ENCODE results near the gene CDKN1C. TPM values are rescaled to one million over a fixed set of nuclear protein-coding genes. Genes with fewer than 3 reads are reported as not detected.

CDKN1C gene
- total RNA-seq, 1 donor from 2014 or later: 47.8 TPM

DNA sequence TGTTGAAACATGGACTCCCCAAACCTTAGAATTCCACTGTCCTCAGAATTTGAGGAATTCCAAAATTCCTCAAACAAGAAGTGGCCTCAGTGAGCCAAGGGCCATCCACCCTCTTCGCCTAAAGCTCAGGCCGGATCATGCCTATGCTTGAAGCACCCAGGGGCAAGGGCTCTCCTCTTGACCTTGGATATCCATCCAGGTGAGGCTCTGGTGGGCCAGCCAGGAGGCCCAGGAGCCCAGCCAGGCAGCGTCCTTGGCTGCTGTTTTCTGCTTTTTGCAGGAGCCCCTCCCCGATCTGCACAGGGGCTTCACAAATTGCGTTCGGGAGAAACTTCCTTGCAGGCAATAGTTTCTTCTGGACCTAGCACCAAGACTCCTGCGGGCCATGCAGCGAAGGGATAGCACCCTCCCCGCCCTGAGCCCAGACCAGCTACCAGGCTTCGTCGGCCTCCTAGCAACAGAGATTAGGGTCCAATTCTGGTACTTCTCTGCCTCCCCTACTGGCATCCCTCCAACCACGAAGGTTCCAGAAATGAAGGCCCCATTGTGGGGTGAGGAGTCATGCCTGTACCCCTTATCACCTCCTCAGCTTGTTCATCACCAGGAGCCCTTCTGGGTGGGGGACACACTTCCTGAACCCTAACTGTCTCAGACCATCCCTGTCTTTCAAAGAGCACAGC lies 41.7 kb upstream of the CDKN1C start:
- Mint-ChIP-seq H3K9me3 (peaks cover 3% of the 10 kb centered on the region), H3K36me3 (no peaks in the 10 kb centered on the region), H3K27me3 (ENCODE audit: insufficient read depth, low read depth) (peaks cover 28% of the 10 kb centered on the region), H3K4me3 (peak overlapping the region; percentile 79), H3K27ac (no peak overlapping the region), H3K4me1 (peaks cover 12% of the 10 kb centered on the region)
- H3F3A ChIP-seq (ENCODE audit: low read depth): peaks cover 9% of the 10 kb centered on the region
- peaks cover 20% of the 10 kb centered on the region for H4K20me1 ChIP-seq (ENCODE audit: low read depth)
- no peaks in the 10 kb centered on the region for H3K9me3 ChIP-seq (ENCODE audit: low read depth)
- no peak overlapping the region for H3K4me2 ChIP-seq
- DNase-seq (ENCODE audit: low spot score): no peak
- H3K36me3 ChIP-seq: no peaks in the 10 kb centered on the region
- H3K27ac ChIP-seq: no peak overlapping the region
- H3K27me3 ChIP-seq: peaks cover 61% of the 10 kb centered on the region
- TF ChIP-seq EZH2phosphoT487 (IDR thresholded peaks at IDR 0.05) (no peak), EZH2 (IDR thresholded peaks at IDR 0.05) (no peak)
- TF ChIP-seq, protein P1, sequence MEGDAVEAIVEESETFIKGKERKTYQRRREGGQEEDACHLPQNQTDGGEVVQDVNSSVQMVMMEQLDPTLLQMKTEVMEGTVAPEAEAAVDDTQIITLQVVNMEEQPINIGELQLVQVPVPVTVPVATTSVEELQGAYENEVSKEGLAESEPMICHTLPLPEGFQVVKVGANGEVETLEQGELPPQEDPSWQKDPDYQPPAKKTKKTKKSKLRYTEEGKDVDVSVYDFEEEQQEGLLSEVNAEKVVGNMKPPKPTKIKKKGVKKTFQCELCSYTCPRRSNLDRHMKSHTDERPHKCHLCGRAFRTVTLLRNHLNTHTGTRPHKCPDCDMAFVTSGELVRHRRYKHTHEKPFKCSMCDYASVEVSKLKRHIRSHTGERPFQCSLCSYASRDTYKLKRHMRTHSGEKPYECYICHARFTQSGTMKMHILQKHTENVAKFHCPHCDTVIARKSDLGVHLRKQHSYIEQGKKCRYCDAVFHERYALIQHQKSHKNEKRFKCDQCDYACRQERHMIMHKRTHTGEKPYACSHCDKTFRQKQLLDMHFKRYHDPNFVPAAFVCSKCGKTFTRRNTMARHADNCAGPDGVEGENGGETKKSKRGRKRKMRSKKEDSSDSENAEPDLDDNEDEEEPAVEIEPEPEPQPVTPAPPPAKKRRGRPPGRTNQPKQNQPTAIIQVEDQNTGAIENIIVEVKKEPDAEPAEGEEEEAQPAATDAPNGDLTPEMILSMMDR (IDR thresholded peaks at IDR 0.05): no peak
- H3K4me3 ChIP-seq: no peak overlapping the region
- no peak overlapping the region for H2AFZ ChIP-seq (replicated peaks)
- no peaks in the 10 kb centered on the region for H3K79me2 ChIP-seq (ENCODE audit: low read depth)
- no peaks in the 10 kb centered on the region for H3K4me1 ChIP-seq
- no peak overlapping the region for H3K9ac ChIP-seq

DNA sequence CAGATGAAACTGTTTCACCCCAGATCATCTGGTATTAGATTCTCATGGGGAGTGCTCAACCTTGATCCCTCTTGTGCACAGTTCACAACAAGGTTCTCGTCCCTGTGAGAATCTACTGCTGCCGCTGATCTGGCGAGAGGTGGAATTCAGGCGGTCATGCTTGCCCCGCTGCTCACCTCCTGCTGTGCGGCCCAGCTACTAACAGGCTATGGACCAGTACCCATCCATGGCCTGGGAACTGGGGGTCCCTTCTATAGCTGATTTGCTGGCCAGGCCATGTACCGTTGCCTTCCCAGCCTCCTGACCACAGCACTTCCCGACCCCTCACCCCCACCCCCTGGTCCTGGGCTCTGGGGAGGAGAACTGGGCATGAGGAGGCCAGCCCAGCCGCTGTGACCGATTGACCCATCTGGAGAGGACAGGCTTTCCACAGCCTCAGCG lies 41.1 kb upstream of the CDKN1C start:
- peaks cover 28% of the 10 kb centered on the region for H3K27me3 Mint-ChIP-seq (ENCODE audit: insufficient read depth, low read depth)
- H3K36me3 Mint-ChIP-seq: no peaks in the 10 kb centered on the region
- Histone ChIP-seq H3K79me2 (ENCODE audit: low read depth) (no peaks in the 10 kb centered on the region), H3F3A (ENCODE audit: low read depth) (peaks cover 9% of the 10 kb centered on the region), H3K27ac (no peak overlapping the region), H2AFZ (replicated peaks) (no peak overlapping the region), H3K27me3 (peaks cover 54% of the 10 kb centered on the region), H3K4me1 (no peaks in the 10 kb centered on the region), H3K4me2 (no peak overlapping the region), H3K4me3 (no peak overlapping the region), H4K20me1 (ENCODE audit: low read depth) (peaks cover 20% of the 10 kb centered on the region), H3K9me3 (ENCODE audit: low read depth) (no peaks in the 10 kb centered on the region), H3K36me3 (no peaks in the 10 kb centered on the region), H3K9ac (no peak overlapping the region)
- peaks cover 3% of the 10 kb centered on the region for H3K9me3 Mint-ChIP-seq
- H3K4me1 Mint-ChIP-seq: peaks cover 12% of the 10 kb centered on the region
- TF ChIP-seq EZH2phosphoT487 (IDR thresholded peaks at IDR 0.05) (no peak), EZH2 (IDR thresholded peaks at IDR 0.05) (no peak)
- TF ChIP-seq, protein P1 (IDR thresholded peaks at IDR 0.05): no peak
- no peak overlapping the region for H3K27ac Mint-ChIP-seq
- no peak overlapping the region for H3K4me3 Mint-ChIP-seq
- DNase-seq (ENCODE audit: low spot score): no peak

DNA sequence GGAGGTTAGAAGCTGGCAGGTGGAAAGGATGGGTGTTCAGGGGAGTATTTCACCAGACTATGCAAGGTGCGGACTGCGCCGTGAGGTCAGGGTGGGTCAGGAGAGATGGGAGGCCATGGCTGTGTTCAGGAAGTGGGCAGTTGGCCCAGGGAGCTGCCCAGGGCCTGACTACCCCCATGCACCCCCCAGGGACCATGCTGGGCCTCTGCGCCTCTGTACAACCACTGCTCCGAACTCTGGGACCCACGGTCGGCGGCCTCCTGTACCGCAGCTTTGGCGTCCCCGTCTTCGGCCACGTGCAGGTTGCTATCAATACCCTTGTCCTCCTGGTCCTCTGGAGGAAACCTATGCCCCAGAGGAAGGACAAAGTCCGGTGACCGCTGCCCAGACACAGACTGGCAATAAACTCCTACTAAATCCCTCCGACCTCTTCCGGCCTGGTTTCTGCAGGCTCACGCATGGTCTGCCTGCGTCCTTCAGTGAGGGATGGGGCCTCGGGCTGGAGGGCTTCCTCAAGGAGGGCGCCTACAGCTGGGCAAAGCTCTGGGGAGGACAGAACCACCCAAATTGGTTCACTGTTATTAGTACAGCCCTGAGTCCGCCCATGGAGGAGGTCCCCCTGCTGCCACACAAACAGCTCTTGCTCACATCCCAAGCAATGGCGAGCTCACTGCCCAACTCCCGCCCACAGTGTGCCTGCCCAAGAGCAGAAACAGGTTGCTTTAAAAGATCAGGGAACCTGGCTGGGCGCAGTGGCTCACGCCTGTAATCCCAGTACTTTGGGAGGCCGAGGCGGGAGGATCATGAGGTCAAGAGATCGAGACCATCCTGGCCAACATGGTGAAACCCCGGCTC lies 39.5 kb upstream of the CDKN1C start:
- no peaks in the 10 kb centered on the region for H3K9me3 ChIP-seq (ENCODE audit: low read depth)
- peaks cover 14% of the 10 kb centered on the region for H4K20me1 ChIP-seq (ENCODE audit: low read depth)
- no peak overlapping the region for H3K27ac Mint-ChIP-seq
- H3K36me3 Mint-ChIP-seq: no peaks in the 10 kb centered on the region
- no peak overlapping the region for H3K9ac ChIP-seq
- peaks cover 3% of the 10 kb centered on the region for H3F3A ChIP-seq (ENCODE audit: low read depth)
- no peak overlapping the region for H3K27ac ChIP-seq
- no peaks in the 10 kb centered on the region for H3K79me2 ChIP-seq (ENCODE audit: low read depth)
- H2AFZ ChIP-seq (replicated peaks): no peak overlapping the region
- DNase-seq (ENCODE audit: low spot score): no peak
- H3K27me3 Mint-ChIP-seq (ENCODE audit: insufficient read depth, low read depth): peaks cover 23% of the 10 kb centered on the region
- no peak overlapping the region for H3K4me3 Mint-ChIP-seq
- H3K36me3 ChIP-seq: no peaks in the 10 kb centered on the region
- TF ChIP-seq EZH2 (IDR thresholded peaks at IDR 0.05): no peak
- no peak for TF ChIP-seq EZH2phosphoT487 (IDR thresholded peaks at IDR 0.05)
- TF ChIP-seq, protein P1 (IDR thresholded peaks at IDR 0.05): no peak
- peaks cover 3% of the 10 kb centered on the region for H3K9me3 Mint-ChIP-seq
- no peak overlapping the region for H3K4me2 ChIP-seq
- no peaks in the 10 kb centered on the region for H3K4me1 ChIP-seq
- no peak overlapping the region for H3K4me3 ChIP-seq
- H3K27me3 ChIP-seq: peaks cover 38% of the 10 kb centered on the region
- peaks cover 9% of the 10 kb centered on the region for H3K4me1 Mint-ChIP-seq

Measured in neural progenitor cell (in vitro differentiated cells).